Thyroid gland (tissue), 4 donors: ENCODE results near the gene EMC7.

Experiments used
- CTCF ChIP-seq, 6 experiments: fragments of 200-600 bp in 3 of 6; fragments of 450-650 bp in 3 of 6; sonication (generic) in 3 of 6; IDR thresholded peaks; one replicate each; pipeline ENCODE4 v1.5.1; 2016 to 2019; ENCODE audit warnings: antibody characterized with exemption in 6 of 6, mild to moderate bottlenecking in 2 of 6, inconsistent platforms in 1 of 6, moderate library complexity in 1 of 6
- POLR2A ChIP-seq, 2 donors: fragments of 450-650 bp; IDR thresholded peaks; one replicate each; pipeline ENCODE4 v1.6.1; 2017; ENCODE audit warnings: antibody characterized with exemption in 2 of 2, mild to moderate bottlenecking in 2 of 2, moderate library complexity in 1 of 2

DNA sequence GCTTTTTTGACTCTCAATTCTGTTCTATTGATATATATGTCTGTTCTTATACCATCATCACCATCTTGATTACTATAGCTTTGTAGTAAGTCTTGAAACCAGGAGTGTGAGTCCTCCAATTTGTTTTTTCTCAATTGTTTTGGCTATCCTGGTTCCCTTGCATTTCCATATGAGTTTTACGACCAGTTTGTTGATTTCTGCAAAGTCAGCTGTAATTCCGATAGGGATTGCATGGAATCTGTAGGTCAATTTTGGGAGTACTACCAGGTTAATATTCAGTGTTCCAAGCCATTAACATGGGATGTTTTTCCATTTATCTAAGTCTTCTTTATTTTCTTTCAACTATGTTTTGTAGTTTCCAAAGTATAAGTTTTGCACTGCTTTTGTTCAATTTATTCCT lies 27.2 kb upstream of the EMC7 start:
- no peak for TF ChIP-seq CTCF (IDR thresholded peaks at IDR 0.05)
- TF ChIP-seq POLR2A (IDR thresholded peaks at IDR 0.05), result no peak
